A549 (cell line): ENCODE results near the gene EME2. TPM values are rescaled to one million over a fixed set of nuclear protein-coding genes. Genes with fewer than 3 reads are reported as not detected.

Source experiments
- ATAC-seq, 2 experiments: fragments of 200-7000 bp in 1 of 2; fragments of >200 bp in 1 of 2; cut with Nextera tagmentation in 1 of 2; cut with Tn5 transposase in 1 of 2; 3 replicates each; pipeline versions ENCODE4 v1.8.0 to v1.9.1; 2018 to 2020; ENCODE audit warnings: mild to moderate bottlenecking in 1 of 2, moderate library complexity in 1 of 2
- CTCF ChIA-PET: fragments of 300-600 bp; sonication (Branson Sonifier 250); formaldehyde crosslinking; extraction: SDS; loops from one replicate; lab custom pipeline; 2021; ENCODE audit warnings: antibody characterized with exemption, inconsistent platforms; lab: Yijun Ruan, JAX
- POLR2A ChIA-PET: fragments of 350-600 bp; formaldehyde crosslinking; extraction: SDS; loops from one replicate; lab custom pipeline; 2021; ENCODE audit warnings: antibody characterized with exemption, inconsistent platforms; lab: Yijun Ruan, JAX
- DNase-seq, 2 experiments: peaks; one replicate each; pipeline versions ENCODE4 v3.0.0 to v3.0.0-alpha.2; 2011 to 2016; ENCODE audit warnings: low read depth in 1 of 2, low spot score in 1 of 2
- FAIRE-seq: peaks from 2 replicates; lab custom pipeline; 2011; peaks lifted over from hg19 to GRCh38; lab: Jason Lieb, UNC
- H3K27ac ChIP-seq, 2 experiments: fragments of >200 bp; sonication (Bioruptor Twin); formaldehyde crosslinking; 3 replicates each; pipeline ENCODE4 v1.5.1; 2016 to 2017
- H3K4me1 ChIP-seq: fragments of >200 bp; sonication (Bioruptor Twin); formaldehyde crosslinking; 3 replicates; pipeline ENCODE4 v1.6.1; 2016
- H3K4me2 ChIP-seq: fragments of >200 bp; sonication (Bioruptor Twin); formaldehyde crosslinking; 3 replicates; pipeline ENCODE4 v1.6.1; 2016
- H3K4me3 ChIP-seq: fragments of >200 bp; sonication (Bioruptor Twin); formaldehyde crosslinking; 3 replicates; pipeline ENCODE4 v1.5.1; 2016
- H3K9me3 ChIP-seq: fragments of >200 bp; sonication (Bioruptor Twin); formaldehyde crosslinking; 3 replicates; pipeline ENCODE4 v1.6.1; 2016
- CBX2 ChIP-seq: fragments of 200-600 bp; sonication (generic); IDR thresholded peaks from 2 replicates; pipeline ENCODE4 v1.6.1; 2016; ENCODE audit warnings: low read depth, mild to moderate bottlenecking, borderline replicate concordance
- CBX8 ChIP-seq: fragments of 200-600 bp; sonication (generic); IDR thresholded peaks from 2 replicates; pipeline ENCODE4 v1.6.1; 2016
- CEBPB ChIP-seq, 2 experiments: fragments of >200 bp in 1 of 2; sonication (Bioruptor Twin) in 1 of 2; formaldehyde crosslinking in 1 of 2; IDR thresholded peaks; 2 replicates each; pipeline ENCODE4 v1.6.1; 2012 to 2016
- E2F6 ChIP-seq: IDR thresholded peaks from 2 replicates; pipeline ENCODE4 v1.6.1; 2012; ENCODE audit warnings: low read depth, borderline replicate concordance
- EHF ChIP-seq: fragments of 250-450 bp; sonication (Bioruptor Pico); IDR thresholded peaks from 2 replicates; pipeline ENCODE4 v1.5.0; 2020; ENCODE audit warnings: mild to moderate bottlenecking
- GATA3 ChIP-seq: IDR thresholded peaks from 2 replicates; pipeline ENCODE4 v1.6.1; 2012; ENCODE audit warnings: borderline replicate concordance
- HEYL ChIP-seq: fragments of 250-450 bp; sonication (Bioruptor Pico); IDR thresholded peaks from 2 replicates; pipeline ENCODE4 v1.8.0; 2021; ENCODE audit warnings: mild to moderate bottlenecking, moderate library complexity
- HOXA7 ChIP-seq: fragments of 250-450 bp; sonication (Bioruptor Pico); IDR thresholded peaks from 2 replicates; pipeline ENCODE4 v1.5.0; 2020; ENCODE audit warnings: mild to moderate bottlenecking, moderate library complexity
- HOXB13 ChIP-seq: fragments of 250-450 bp; sonication (Bioruptor Pico); IDR thresholded peaks from 2 replicates; pipeline ENCODE4 v1.5.0; 2020; ENCODE audit warnings: low read depth, mild to moderate bottlenecking, moderate library complexity
- MAX ChIP-seq: IDR thresholded peaks from 2 replicates; pipeline ENCODE4 v1.6.1; 2012
- NPAS2 ChIP-seq: fragments of 250-450 bp; sonication (Bioruptor Pico); IDR thresholded peaks from 2 replicates; pipeline ENCODE4 v1.8.0; 2022; ENCODE audit warnings: mild to moderate bottlenecking, moderate library complexity, borderline replicate concordance
- PBX3 ChIP-seq: IDR thresholded peaks from 2 replicates; pipeline ENCODE4 v1.6.1; 2012
- POLR2AphosphoS2 ChIP-seq: conservative IDR thresholded peaks from 2 replicates; pipeline ENCODE4 v1.6.1; 2012; ENCODE audit warnings: low read length, improper control_type of control experiment, inconsistent platforms
- RARB ChIP-seq: fragments of 250-450 bp; sonication (Bioruptor Pico); IDR thresholded peaks from 2 replicates; pipeline ENCODE4 v1.8.0; 2021; ENCODE audit warnings: mild to moderate bottlenecking, moderate library complexity
- ZC3H11A ChIP-seq: fragments of 450-650 bp; IDR thresholded peaks from 2 replicates; pipeline ENCODE4 v1.6.1; 2014; ENCODE audit warnings: antibody characterized with exemption, mild to moderate bottlenecking
- whole genome bisulfite sequencing: methylation state at CpG from one replicate; pipeline ENCODE4 v1.1.6; 2017; ENCODE audit errors: missing lambda C conversion rate; 5-methylcytosine and 5-hydroxymethylcytosine counted together
- polyA plus RNA-seq, 4 experiments: library from polyadenylated mRNA; depleted of rRNA in 3 of 4; stranded (reverse); fragments of >200 nt; fragmentation: RNase III in 1 of 4; extraction: RNeasy Plus Mini Kit Qiagen cat#74134 plus additional on column Dnase treatment in 1 of 4; gene quantifications; 2 replicates in 3 of 4; 3 replicates in 1 of 4; pipeline ENCODE4 v1.2.3, GENCODE V29; 2011 to 2017
- TF ChIP-seq, protein P1 (sequence below): fragments of >200 bp; sonication (Bioruptor Twin); formaldehyde crosslinking; IDR thresholded peaks from 3 replicates; pipeline ENCODE4 v1.6.1; 2016
- TF ChIP-seq, protein P2 (sequence below): fragments of 200-600 bp; sonication (generic); IDR thresholded peaks from 2 replicates; pipeline ENCODE4 v1.6.1; 2016; ENCODE audit warnings: antibody characterized with exemption, mild to moderate bottlenecking, moderate library complexity

Gene EME2
- polyA plus RNA-seq, 2 of the 4 experiments (the other 2 are of a cell fraction), result 2.9 to 16.5 TPM

DNA sequence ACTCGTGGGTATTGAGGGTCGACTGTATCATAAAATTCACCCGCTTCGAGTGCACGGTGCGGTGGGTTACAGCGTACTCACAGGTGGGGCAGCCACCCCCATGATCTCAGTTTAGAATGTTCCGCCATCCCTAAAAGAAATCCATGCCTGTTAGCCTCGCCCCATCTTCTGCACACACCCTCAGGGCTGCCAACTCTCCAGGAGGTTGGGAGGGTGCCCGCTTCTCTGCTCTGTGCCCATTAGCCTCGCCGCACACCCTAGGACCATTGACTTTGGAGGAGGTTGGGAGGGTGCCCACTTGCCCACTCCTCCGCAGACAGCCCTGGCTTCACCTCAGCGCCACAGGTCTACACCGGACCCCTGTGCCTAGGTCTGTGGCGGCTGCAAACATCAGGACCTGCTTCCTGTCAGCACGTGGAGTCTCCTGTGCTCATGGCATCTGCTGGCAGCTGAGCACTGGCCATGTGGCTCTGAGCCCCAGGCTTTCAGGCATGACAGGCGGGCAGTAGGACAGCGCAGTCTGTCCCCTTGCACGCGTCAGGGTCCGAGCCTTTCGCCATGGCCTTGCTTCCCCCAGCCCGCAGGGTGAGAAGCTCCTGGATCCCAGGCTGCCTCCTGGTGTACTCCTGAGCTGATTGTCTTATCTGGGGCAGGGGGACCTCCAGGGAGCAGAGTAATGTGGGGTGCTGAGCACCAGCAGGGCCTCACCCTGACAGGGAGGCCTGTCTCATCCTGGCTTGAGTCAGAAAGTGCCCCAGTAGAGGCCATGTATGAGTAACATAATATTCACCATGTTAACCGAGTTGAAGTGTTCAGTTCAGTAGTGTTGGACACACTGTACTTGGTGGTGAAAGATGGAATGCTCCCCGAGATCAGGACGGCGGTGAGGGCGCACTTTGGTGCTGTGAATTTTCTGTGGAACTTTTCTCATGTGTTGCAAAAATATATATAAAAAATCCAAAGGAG, 23.2 kb upstream of the EME2 start:
- TF ChIP-seq MAX (no peak), NPAS2 (CRISPR knock-in tag) (no peak), HOXB13 (no peak)
- Histone ChIP-seq H3K4me3 (no peak overlapping the region), H3K27ac (no peak overlapping the region), H3K4me2 (no peak overlapping the region), H3K9me3 (no peaks in the 10 kb centered on the region), H3K4me1 (peaks cover 22% of the 10 kb centered on the region)
- no peak for FAIRE-seq
- no peak for DNase-seq
- ChIA-PET POLR2A (no interaction called here), CTCF (interaction anchor here (0.7 to 4.0 kb wide), 6 partner anchors 15 to 52 kb away, joined by 3 to 15 read pairs (median 6); partner anchors contain the start of gene MAPK8IP3)
- 93% methylated on average over 25 of the region's 29 CpGs for WGBS
- ATAC-seq, result no peak

DNA sequence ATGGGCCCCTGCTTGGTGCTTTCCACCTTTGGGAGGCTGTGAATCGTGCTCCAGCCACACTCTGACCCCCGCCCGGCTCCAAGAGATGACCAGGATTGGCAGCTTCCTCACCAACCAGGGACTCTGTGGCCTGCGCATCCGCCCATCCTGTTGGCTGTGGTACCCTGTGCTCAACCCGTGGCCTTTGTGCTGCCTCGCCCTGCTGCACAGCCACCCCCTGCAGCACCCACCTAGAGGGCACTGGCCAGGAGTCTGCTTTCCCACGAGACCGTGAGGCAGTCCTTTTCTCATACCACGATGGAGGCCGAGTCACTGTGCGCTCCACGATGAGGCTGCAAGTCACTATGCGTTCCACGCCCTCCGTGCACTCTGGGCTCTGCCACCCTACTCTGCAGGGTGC, 20.7 kb upstream of the EME2 start:
- Histone ChIP-seq H3K4me2 (no peak overlapping the region), H3K4me1 (peaks cover 4% of the 10 kb centered on the region), H3K27ac (no peak overlapping the region), H3K9me3 (no peaks in the 10 kb centered on the region), H3K4me3 (no peak overlapping the region)
- no peak for TF ChIP-seq HEYL (CRISPR knock-in tag)
- no peak for TF ChIP-seq CBX2
- TF ChIP-seq RARB (CRISPR knock-in tag), result no peak
- TF ChIP-seq HOXA7, result no peak
- no peak for TF ChIP-seq POLR2AphosphoS2
- no peak for TF ChIP-seq CEBPB (IDR thresholded peaks at IDR 0.05)
- no peak for TF ChIP-seq ZC3H11A
- TF ChIP-seq, protein P1, sequence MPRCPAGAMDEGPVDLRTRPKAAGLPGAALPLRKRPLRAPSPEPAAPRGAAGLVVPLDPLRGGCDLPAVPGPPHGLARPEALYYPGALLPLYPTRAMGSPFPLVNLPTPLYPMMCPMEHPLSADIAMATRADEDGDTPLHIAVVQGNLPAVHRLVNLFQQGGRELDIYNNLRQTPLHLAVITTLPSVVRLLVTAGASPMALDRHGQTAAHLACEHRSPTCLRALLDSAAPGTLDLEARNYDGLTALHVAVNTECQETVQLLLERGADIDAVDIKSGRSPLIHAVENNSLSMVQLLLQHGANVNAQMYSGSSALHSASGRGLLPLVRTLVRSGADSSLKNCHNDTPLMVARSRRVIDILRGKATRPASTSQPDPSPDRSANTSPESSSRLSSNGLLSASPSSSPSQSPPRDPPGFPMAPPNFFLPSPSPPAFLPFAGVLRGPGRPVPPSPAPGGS, result no peak
- TF ChIP-seq EHF, result no peak
- no peak for TF ChIP-seq CBX8
- TF ChIP-seq PBX3, result no peak
- TF ChIP-seq, protein P2, sequence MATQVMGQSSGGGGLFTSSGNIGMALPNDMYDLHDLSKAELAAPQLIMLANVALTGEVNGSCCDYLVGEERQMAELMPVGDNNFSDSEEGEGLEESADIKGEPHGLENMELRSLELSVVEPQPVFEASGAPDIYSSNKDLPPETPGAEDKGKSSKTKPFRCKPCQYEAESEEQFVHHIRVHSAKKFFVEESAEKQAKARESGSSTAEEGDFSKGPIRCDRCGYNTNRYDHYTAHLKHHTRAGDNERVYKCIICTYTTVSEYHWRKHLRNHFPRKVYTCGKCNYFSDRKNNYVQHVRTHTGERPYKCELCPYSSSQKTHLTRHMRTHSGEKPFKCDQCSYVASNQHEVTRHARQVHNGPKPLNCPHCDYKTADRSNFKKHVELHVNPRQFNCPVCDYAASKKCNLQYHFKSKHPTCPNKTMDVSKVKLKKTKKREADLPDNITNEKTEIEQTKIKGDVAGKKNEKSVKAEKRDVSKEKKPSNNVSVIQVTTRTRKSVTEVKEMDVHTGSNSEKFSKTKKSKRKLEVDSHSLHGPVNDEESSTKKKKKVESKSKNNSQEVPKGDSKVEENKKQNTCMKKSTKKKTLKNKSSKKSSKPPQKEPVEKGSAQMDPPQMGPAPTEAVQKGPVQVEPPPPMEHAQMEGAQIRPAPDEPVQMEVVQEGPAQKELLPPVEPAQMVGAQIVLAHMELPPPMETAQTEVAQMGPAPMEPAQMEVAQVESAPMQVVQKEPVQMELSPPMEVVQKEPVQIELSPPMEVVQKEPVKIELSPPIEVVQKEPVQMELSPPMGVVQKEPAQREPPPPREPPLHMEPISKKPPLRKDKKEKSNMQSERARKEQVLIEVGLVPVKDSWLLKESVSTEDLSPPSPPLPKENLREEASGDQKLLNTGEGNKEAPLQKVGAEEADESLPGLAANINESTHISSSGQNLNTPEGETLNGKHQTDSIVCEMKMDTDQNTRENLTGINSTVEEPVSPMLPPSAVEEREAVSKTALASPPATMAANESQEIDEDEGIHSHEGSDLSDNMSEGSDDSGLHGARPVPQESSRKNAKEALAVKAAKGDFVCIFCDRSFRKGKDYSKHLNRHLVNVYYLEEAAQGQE, result no peak
- no peak for TF ChIP-seq E2F6
- TF ChIP-seq GATA3, result no peak
- TF ChIP-seq NPAS2 (CRISPR knock-in tag), result no peak
- 92% methylated on average over 16 of the region's 16 CpGs for WGBS
- FAIRE-seq, result no peak
- ChIA-PET CTCF (interaction anchor here (1.0 to 3.2 kb wide), 3 partner anchors 12 to 44 kb away, joined by 3 to 15 read pairs (median 3); no protein-coding TSS in a partner anchor), POLR2A (no interaction called here)
- no peak for DNase-seq
- no peak for ATAC-seq
